Neutrophil (primary cell): ENCODE results near the gene GFY.

ENCODE experiments used
- H3K27ac ChIP-seq: fragments of 200-600 bp; sonication (generic); 2 replicates; pipeline ENCODE4 v1.5.1; 2016; ENCODE audit warnings: mild to moderate bottlenecking, moderate library complexity
- H3K27me3 ChIP-seq: fragments of 200-600 bp; sonication (generic); 2 replicates; pipeline ENCODE4 v1.6.0; 2016; ENCODE audit warnings: mild to moderate bottlenecking
- H3K36me3 ChIP-seq: fragments of 200-600 bp; sonication (generic); 2 replicates; pipeline ENCODE4 v1.5.1; 2017
- H3K4me1 ChIP-seq, 2 experiments: fragments of 200-600 bp in 1 of 2; sonication (generic) in 1 of 2; 1 replicate in 1 of 2; 2 replicates in 1 of 2; pipeline versions ENCODE4 v1.5.1 to v1.6.1; 2013 to 2016; ENCODE audit warnings: low read depth in 1 of 2, low read length in 1 of 2, mild to moderate bottlenecking in 1 of 2, moderate library complexity in 1 of 2; ENCODE audit not compliant: control insufficient read depth in 1 of 2, insufficient read depth in 1 of 2
- H3K4me3 ChIP-seq, 2 experiments: fragments of 200-600 bp in 1 of 2; sonication (generic) in 1 of 2; 1 replicate in 1 of 2; 2 replicates in 1 of 2; pipeline ENCODE4 v1.5.1; 2013 to 2016; ENCODE audit warnings: low read depth in 1 of 2, low read length in 1 of 2, mild to moderate bottlenecking in 1 of 2, moderate library complexity in 1 of 2
- H3K9me3 ChIP-seq: fragments of 200-600 bp; sonication (generic); 2 replicates; pipeline ENCODE4 v1.5.1; 2016
- CTCF ChIP-seq: fragments of 200-600 bp; sonication (generic); IDR thresholded peaks from 2 replicates; pipeline ENCODE4 v1.5.1; 2016; ENCODE audit warnings: antibody characterized with exemption

Gene GFY

GRCh38 chr19:49415810-49416200 is 9.4 kb upstream of the GFY start:
- TF ChIP-seq CTCF: no peak
- peaks cover 23% of the 10 kb centered on the region for H3K27me3 ChIP-seq
- peaks cover 6% of the 10 kb centered on the region in 2 experiments for H3K4me1 ChIP-seq
- H3K36me3 ChIP-seq: no peaks in the 10 kb centered on the region
- no peak overlapping the region for H3K27ac ChIP-seq
- no peak overlapping the region for H3K4me3 ChIP-seq
- no peaks in the 10 kb centered on the region for H3K9me3 ChIP-seq

- H3K36me3 ChIP-seq: no peaks in the 10 kb centered on the region
- no peaks in the 10 kb centered on the region for H3K9me3 ChIP-seq
- TF ChIP-seq CTCF: no peak
- peaks cover 11% of the 10 kb centered on the region in 2 experiments for H3K4me1 ChIP-seq
- no peak overlapping the region for H3K27ac ChIP-seq
- no peak overlapping the region for H3K4me3 ChIP-seq
- H3K27me3 ChIP-seq: peaks cover 36% of the 10 kb centered on the region
Observed at GRCh38 chr19:49417088-49417487, 8.1 kb upstream of the GFY start.

GRCh38 chr19:49418511-49418910 is 6.7 kb upstream of the GFY start:
- no peak for TF ChIP-seq CTCF
- H3K9me3 ChIP-seq: no peaks in the 10 kb centered on the region
- peaks cover 50% of the 10 kb centered on the region for H3K27me3 ChIP-seq
- H3K27ac ChIP-seq: no peak overlapping the region
- H3K4me1 ChIP-seq: peaks cover 19 to 25% of the 10 kb centered on the region in 2 experiments
- no peaks in the 10 kb centered on the region for H3K36me3 ChIP-seq
- H3K4me3 ChIP-seq: no peak overlapping the region

GRCh38 chr19:49419173-49419572 is 6.0 kb upstream of the GFY start:
- no peak overlapping the region for H3K27ac ChIP-seq
- no peak for TF ChIP-seq CTCF
- peaks cover 19 to 25% of the 10 kb centered on the region in 2 experiments for H3K4me1 ChIP-seq
- H3K27me3 ChIP-seq: peaks cover 57% of the 10 kb centered on the region
- no peaks in the 10 kb centered on the region for H3K9me3 ChIP-seq
- no peaks in the 10 kb centered on the region for H3K36me3 ChIP-seq
- no peak overlapping the region for H3K4me3 ChIP-seq

- H3K9me3 ChIP-seq: no peaks in the 10 kb centered on the region
- no peak for TF ChIP-seq CTCF
- peaks cover 19 to 25% of the 10 kb centered on the region in 2 experiments for H3K4me1 ChIP-seq
- no peaks in the 10 kb centered on the region for H3K36me3 ChIP-seq
- H3K27me3 ChIP-seq: peaks cover 67% of the 10 kb centered on the region
- no peak overlapping the region for H3K27ac ChIP-seq
- H3K4me3 ChIP-seq: no peak overlapping the region
Observed at GRCh38 chr19:49420227-49420626, 5.0 kb upstream of the GFY start.
